Choroid plexus epithelial cell (primary cell): Measurements from ENCODE around the gene TXNRD2.

Experiments
- DNase-seq: peaks from one replicate; pipeline ENCODE4 v3.0.0-alpha.2; 2010; ENCODE audit warnings: low read depth
- H3K4me3 ChIP-seq: 2 replicates; pipeline ENCODE4 v1.5.1; 2011; ENCODE audit warnings: low read depth, mild to moderate bottlenecking, control low read depth, low read length, moderate library complexity
- CTCF ChIP-seq: conservative IDR thresholded peaks from 2 replicates; pipeline ENCODE4 v1.5.1; 2011; ENCODE audit warnings: low read depth, mild to moderate bottlenecking, control low read depth, inconsistent platforms, low read length, moderate library complexity

The TXNRD2 gene

GRCh38 chr22:19826619-19826950 is 115.0 kb downstream of the TXNRD2 start:
- no peak overlapping the region for H3K4me3 ChIP-seq
- TF ChIP-seq CTCF = no peak
- no peak for DNase-seq

- TF ChIP-seq CTCF = no peak
- no peak for DNase-seq
- H3K4me3 ChIP-seq = no peak overlapping the region
Measured at GRCh38 chr22:19825904-19826618, 115.6 kb downstream of the TXNRD2 start.
